Left ventricle myocardium inferior (tissue), 1 donor: ENCODE measurements around the gene KCNC1. TPM values are rescaled to one million over a fixed set of nuclear protein-coding genes. Genes with fewer than 3 reads are reported as not detected.

Experiments
- DNase-seq: peaks from one replicate; pipeline ENCODE4 v3.0.0-alpha.2; 2020
- H3K27ac ChIP-seq: fragments of 200-600 bp; replicated peaks from 2 replicates; pipeline ENCODE4 v1.8.0; 2021
- H3K27me3 ChIP-seq: fragments of 200-600 bp; 2 replicates; pipeline ENCODE4 v1.8.0; 2021; ENCODE audit warnings: low read depth
- H3K36me3 ChIP-seq: fragments of 200-600 bp; 2 replicates; pipeline ENCODE4 v1.8.0; 2021
- H3K4me1 ChIP-seq: fragments of 200-600 bp; 2 replicates; pipeline ENCODE4 v1.8.0; 2021
- H3K4me3 ChIP-seq: fragments of 200-600 bp; 2 replicates; pipeline ENCODE4 v1.8.0; 2021; ENCODE audit warnings: mild to moderate bottlenecking, moderate library complexity
- H3K9me3 ChIP-seq: fragments of 200-600 bp; replicated peaks from 2 replicates; pipeline ENCODE4 v1.8.0; 2021
- intact Hi-C: fragments of 100-400 bp; cut with micrococcal nuclease; formaldehyde crosslinking; loops from one replicate; pipeline ENCODE4 v1.11.0; 2022
- total RNA-seq: library from RNA; stranded (reverse); fragmentation: NEBNext Ultra II Directional; extraction: Animal tissue kit (Norgen Biotek cat#: 25700); gene quantifications from one replicate; pipeline ENCODE4 v1.2.1, GENCODE V29; 2021
- TF ChIP-seq, protein P1 (sequence below): fragments of 200-600 bp; IDR thresholded peaks from 2 replicates; pipeline ENCODE4 v1.8.0; 2021; ENCODE audit warnings: antibody characterized with exemption, mild to moderate bottlenecking, borderline replicate concordance
- donor health status: DM: no; HTN: yes; CAD: no; lungs with severe emphysema.

Gene KCNC1
- total RNA-seq, 1 donor from 2014 or later, result not detected

DNA sequence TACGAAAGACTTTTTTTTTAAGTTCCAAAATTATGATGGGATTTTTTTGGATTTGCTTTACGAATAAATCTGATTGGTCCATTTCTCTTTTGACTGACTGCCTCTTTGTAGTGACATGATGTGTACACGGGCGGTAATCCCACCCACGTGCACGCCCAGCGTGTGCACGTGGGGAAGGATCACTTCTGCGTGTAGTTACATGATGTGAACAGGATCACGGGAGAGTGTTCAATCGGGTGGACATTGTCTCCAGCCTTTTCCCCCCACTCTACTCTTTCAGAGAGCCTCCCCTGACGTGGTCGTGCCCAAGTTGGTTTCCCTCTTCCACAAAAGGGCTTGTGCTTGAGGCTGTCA, 43.1 kb downstream of the KCNC1 start:
- intact Hi-C loops, result no loop called here
- TF ChIP-seq, protein P1, sequence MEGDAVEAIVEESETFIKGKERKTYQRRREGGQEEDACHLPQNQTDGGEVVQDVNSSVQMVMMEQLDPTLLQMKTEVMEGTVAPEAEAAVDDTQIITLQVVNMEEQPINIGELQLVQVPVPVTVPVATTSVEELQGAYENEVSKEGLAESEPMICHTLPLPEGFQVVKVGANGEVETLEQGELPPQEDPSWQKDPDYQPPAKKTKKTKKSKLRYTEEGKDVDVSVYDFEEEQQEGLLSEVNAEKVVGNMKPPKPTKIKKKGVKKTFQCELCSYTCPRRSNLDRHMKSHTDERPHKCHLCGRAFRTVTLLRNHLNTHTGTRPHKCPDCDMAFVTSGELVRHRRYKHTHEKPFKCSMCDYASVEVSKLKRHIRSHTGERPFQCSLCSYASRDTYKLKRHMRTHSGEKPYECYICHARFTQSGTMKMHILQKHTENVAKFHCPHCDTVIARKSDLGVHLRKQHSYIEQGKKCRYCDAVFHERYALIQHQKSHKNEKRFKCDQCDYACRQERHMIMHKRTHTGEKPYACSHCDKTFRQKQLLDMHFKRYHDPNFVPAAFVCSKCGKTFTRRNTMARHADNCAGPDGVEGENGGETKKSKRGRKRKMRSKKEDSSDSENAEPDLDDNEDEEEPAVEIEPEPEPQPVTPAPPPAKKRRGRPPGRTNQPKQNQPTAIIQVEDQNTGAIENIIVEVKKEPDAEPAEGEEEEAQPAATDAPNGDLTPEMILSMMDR, result no peak
- Histone ChIP-seq H3K36me3 (no peaks in the 10 kb centered on the region), H3K27me3 (no peaks in the 10 kb centered on the region), H3K4me3 (no peak overlapping the region), H3K9me3 (no peaks in the 10 kb centered on the region), H3K27ac (no peak overlapping the region), H3K4me1 (no peaks in the 10 kb centered on the region)
- DNase-seq, result no peak

DNA sequence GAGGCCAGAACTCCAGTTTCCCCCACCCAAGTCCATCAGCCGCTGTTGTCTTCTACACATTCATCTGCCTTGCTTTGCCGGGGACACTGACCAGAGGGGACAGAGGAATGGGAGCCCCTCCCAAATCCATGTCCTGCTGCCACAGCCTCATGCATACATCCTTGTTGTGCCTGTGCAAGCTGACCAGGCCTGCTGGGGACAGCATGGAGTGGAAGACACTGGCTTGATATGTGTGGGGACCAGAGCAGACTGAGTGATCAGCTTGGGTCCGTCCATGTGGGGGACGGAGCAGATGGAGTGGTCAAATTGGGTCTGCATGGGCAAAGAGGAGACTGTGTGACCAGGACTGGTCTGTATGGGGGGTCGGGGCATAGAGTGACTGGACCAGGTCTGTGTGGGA, 43.8 kb downstream of the KCNC1 start:
- TF ChIP-seq, protein P1, result no peak
- Histone ChIP-seq H3K9me3 (no peaks in the 10 kb centered on the region), H3K27me3 (no peaks in the 10 kb centered on the region), H3K36me3 (no peaks in the 10 kb centered on the region), H3K4me3 (no peak overlapping the region), H3K27ac (no peak overlapping the region), H3K4me1 (no peaks in the 10 kb centered on the region)
- intact Hi-C loops, result no loop called here
- no peak for DNase-seq

DNA sequence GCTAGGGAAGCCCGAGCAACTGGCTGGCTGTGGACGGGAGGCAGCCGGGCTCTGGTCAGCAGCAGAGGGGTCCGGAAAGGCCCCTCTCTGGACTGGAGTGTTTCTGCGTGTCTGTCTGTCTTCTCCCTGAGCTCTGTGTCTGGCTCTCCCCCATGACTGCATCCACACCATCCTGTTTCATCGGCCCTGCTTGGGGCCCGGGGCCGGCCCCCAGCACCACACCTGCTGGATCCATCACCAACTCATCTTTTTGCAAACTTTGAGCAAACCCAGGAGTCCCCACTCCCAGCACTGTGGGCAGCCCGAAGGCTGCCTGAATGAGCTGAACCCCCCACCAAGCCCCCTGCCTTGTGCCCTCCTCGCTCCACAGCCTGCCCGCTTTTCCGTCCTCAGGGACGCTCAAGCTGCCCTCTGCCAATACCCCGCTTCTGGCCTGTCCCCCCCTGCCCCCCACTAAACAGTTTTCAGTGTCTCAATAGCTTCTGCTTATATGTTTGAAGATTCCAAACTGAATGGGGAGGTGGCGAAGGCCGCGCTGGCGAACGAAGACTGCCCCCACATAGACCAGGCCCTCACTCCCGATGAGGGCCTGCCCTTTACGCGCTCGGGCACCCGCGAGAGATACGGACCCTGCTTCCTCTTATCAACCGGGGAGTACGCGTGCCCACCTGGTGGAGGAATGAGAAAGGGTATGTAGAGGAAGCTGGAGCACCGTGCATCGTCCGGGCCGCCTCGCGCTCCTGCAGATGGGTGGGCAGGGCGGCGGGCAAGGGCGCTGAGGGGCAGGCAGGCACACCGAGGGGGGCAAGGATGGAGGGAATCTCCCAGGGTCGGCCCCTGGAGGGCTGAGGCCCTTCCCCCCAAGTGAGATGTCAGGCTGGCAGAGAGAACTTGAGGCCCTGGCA, 44.6 kb downstream of the KCNC1 start:
- DNase-seq, result no peak
- no peaks in the 10 kb centered on the region for H3K9me3 ChIP-seq
- no peaks in the 10 kb centered on the region for H3K27me3 ChIP-seq
- no peaks in the 10 kb centered on the region for H3K4me1 ChIP-seq
- no peak overlapping the region for H3K27ac ChIP-seq
- intact Hi-C loops, result no loop called here
- no peak overlapping the region for H3K4me3 ChIP-seq
- H3K36me3 ChIP-seq, result no peaks in the 10 kb centered on the region
- TF ChIP-seq, protein P1, result no peak

DNA sequence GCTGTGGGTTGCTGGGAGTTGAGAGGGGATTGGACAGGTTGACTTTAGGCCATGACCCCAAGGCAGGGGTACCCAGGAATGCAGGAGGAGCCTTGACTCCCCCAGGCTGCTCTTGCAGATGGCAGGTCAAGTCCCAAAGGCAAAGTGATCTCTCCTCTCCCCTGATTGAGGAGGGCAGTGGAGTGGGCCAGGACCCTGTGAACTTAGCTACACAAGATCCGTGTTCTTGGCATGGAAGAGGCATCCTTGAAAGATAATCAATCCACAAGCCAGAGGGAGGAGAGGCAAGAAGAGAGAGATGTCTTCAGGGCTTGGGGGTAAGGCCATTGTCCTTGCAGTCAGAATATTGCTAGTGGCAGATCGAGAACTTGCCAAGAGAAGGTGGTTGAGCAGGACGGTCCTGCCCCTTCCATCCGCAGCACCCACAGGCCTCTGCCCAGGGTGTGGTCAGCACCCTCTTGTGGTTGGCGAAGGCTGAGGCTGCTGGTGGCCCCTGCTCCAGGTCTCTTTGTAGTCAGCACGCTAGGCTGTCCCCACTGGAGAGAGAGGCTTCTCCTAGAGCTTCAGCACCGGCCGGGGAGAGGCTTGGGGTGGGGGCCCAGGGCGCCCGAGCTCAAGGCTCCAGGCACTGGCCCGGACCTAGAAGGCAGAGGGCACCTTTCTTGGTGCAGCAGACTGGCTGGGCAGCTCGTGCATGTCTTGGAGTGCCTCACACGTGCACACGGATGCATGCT, 45.4 kb downstream of the KCNC1 start:
- Histone ChIP-seq H3K36me3 (no peaks in the 10 kb centered on the region), H3K9me3 (no peaks in the 10 kb centered on the region), H3K27me3 (no peaks in the 10 kb centered on the region), H3K4me3 (no peak overlapping the region), H3K4me1 (no peaks in the 10 kb centered on the region), H3K27ac (no peak overlapping the region)
- TF ChIP-seq, protein P1, result no peak
- no peak for DNase-seq
- intact Hi-C loops, result no loop called here

DNA sequence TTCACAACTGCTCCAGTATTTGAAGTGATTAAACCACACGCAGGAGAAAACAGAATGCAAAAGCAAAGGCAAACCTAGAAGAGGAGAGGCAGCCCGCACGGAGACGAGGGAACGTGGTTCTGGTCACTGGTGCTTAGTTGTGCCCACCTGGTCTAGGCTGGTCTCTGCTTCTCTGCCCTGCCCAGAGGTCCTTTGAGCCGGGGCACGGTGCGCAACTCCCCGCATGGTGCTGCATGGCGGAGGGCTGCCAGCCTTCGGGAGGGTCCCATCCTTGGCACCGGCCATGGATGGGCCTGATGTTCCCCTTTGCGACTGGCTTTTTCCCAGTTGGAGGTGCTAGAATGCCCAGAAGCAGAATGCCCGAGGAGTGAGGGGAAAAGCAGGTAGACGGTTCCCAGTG, 46.1 kb downstream of the KCNC1 start:
- Histone ChIP-seq H3K36me3 (no peaks in the 10 kb centered on the region), H3K4me3 (no peak overlapping the region), H3K4me1 (no peaks in the 10 kb centered on the region), H3K27me3 (no peaks in the 10 kb centered on the region), H3K27ac (no peak overlapping the region), H3K9me3 (no peaks in the 10 kb centered on the region)
- intact Hi-C loops, result no loop called here
- TF ChIP-seq, protein P1, result no peak
- DNase-seq, result no peak
